Astrocyte of the spinal cord (primary cell): Measurements from ENCODE around the gene CSK.

Experiments
- DNase-seq: peaks from one replicate; pipeline ENCODE4 v3.0.0; 2011; ENCODE audit warnings: low read depth, low spot score
- H3K4me3 ChIP-seq: 2 replicates; pipeline ENCODE4 v1.5.1; 2011; ENCODE audit warnings: low read depth, mild to moderate bottlenecking, low read length, moderate library complexity
- in situ Hi-C: cut with HindIII; loops from 2 replicates; pipeline ENCODE4 v1.10.0; 2017; ENCODE audit warnings: low sequenced_read_pairs
- TF ChIP-seq, protein P1 (sequence below): IDR thresholded peaks from 2 replicates; pipeline ENCODE4 v1.5.1; 2012; ENCODE audit warnings: low read depth, mild to moderate bottlenecking, low read length, inconsistent platforms

Gene CSK

DNA sequence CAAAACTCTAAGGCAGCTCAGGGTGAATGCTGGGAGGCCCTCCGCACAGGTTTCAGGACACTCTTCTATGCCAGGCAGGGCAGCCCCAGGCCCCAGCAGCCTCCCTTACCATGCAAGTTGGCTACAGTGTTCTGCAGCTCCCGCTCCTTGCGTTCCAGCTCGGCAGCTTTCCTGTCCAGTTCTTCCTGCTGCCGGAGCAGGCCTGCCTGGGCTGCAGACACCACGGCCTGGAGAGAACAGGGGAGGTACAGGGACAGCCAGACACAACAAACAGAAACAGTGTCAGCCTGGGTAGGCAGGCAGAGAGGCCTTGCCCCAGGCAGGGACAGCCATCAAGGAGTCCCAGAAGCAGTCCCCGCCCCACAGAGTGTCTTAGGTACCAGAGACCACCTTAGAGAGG is 70.1 kb downstream of the CSK start:
- DNase-seq = no peak
- in situ Hi-C loops = no loop called here
- TF ChIP-seq, protein P1, sequence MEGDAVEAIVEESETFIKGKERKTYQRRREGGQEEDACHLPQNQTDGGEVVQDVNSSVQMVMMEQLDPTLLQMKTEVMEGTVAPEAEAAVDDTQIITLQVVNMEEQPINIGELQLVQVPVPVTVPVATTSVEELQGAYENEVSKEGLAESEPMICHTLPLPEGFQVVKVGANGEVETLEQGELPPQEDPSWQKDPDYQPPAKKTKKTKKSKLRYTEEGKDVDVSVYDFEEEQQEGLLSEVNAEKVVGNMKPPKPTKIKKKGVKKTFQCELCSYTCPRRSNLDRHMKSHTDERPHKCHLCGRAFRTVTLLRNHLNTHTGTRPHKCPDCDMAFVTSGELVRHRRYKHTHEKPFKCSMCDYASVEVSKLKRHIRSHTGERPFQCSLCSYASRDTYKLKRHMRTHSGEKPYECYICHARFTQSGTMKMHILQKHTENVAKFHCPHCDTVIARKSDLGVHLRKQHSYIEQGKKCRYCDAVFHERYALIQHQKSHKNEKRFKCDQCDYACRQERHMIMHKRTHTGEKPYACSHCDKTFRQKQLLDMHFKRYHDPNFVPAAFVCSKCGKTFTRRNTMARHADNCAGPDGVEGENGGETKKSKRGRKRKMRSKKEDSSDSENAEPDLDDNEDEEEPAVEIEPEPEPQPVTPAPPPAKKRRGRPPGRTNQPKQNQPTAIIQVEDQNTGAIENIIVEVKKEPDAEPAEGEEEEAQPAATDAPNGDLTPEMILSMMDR = no peak
- H3K4me3 ChIP-seq = no peak overlapping the region
